HL-60 (cell line): ENCODE data around the gene PLSCR3.

ENCODE experiments used
- DNase-seq, 2 experiments: peaks; one replicate each; pipeline ENCODE4 v3.0.0-alpha.2; 2010 to 2020; ENCODE audit warnings: low read depth in 1 of 2, low spot score in 1 of 2
- H3K27ac ChIP-seq: fragments of 250-450 bp; sonication (Bioruptor Pico); replicated peaks from 2 replicates; pipeline ENCODE4 v1.5.1; 2020; ENCODE audit warnings: mild to moderate bottlenecking, moderate library complexity
- H3K27me3 ChIP-seq: fragments of 250-450 bp; sonication (Bioruptor Pico); 2 replicates; pipeline ENCODE4 v1.5.1; 2021; ENCODE audit warnings: mild to moderate bottlenecking, moderate library complexity; ENCODE audit not compliant: insufficient read depth, poor library complexity, severe bottlenecking
- H3K4me3 ChIP-seq: replicated peaks from 2 replicates; pipeline ENCODE4 v1.5.1; 2011; ENCODE audit warnings: mild to moderate bottlenecking, control low read depth, low read length; ENCODE audit not compliant: insufficient read depth
- GABPA ChIP-seq: IDR thresholded peaks from 2 replicates; pipeline ENCODE4 v1.6.1; 2012; ENCODE audit warnings: low read depth
- POLR2AphosphoS5 ChIP-seq: IDR thresholded peaks from 2 replicates; pipeline ENCODE4 v1.6.1; 2012; ENCODE audit warnings: low read depth
- SPI1 ChIP-seq: IDR thresholded peaks from 2 replicates; pipeline ENCODE4 v1.6.1; 2012; ENCODE audit warnings: low read depth, mild to moderate bottlenecking, borderline replicate concordance
- TF ChIP-seq, protein P1 (sequence below): IDR thresholded peaks from one replicate; pipeline ENCODE4 v1.5.1; 2011; ENCODE audit warnings: low read length, control low read depth, inconsistent platforms; ENCODE audit not compliant: insufficient read depth
- TF ChIP-seq, protein P2 (sequence below): IDR thresholded peaks from 2 replicates; pipeline ENCODE4 v1.6.1; 2012; ENCODE audit warnings: low read depth; ENCODE audit not compliant: insufficient replicate concordance

The PLSCR3 gene

DNA sequence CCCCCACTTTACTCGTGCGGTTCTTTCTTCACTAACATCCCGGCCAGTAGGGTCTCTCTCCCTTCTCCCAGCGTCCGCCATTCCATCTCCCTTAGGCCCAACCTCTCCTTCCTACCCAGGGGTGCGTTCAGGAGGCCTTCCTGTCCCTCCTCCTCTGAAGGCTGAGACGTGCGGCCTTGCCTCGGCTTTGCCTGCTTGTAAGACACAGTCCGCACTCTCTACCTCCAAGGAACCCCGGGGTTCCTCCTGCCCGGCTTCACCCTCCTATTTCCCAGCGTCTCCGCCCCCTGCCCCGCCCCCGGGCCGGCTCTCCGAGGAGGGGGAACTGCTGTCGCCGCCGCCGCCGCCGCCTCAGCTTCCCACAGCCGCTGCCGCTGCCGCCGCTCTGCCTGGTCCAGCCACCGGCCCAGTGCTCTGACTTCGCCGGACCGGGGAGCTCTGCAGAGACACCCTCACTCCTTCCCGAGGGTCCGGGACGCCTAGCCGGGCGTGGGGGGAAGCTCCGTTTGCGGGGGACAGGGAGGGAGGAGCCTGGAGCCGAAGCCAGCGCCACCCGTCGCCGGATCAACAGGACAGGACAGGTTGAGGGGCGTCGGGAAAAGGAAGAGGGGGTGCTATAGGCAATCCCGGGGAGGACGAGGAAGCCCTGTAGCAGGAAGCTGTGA lies 43.8 kb upstream of the PLSCR3 start:
- Histone ChIP-seq H3K27me3 (peaks cover 8% of the 10 kb centered on the region), H3K27ac (no peak overlapping the region), H3K4me3 (peak overlapping the region; percentile 17; the same call in 1 of the 2 replicates)
- DNase-seq: peak; percentile 26 to 60
- TF ChIP-seq, protein P1, sequence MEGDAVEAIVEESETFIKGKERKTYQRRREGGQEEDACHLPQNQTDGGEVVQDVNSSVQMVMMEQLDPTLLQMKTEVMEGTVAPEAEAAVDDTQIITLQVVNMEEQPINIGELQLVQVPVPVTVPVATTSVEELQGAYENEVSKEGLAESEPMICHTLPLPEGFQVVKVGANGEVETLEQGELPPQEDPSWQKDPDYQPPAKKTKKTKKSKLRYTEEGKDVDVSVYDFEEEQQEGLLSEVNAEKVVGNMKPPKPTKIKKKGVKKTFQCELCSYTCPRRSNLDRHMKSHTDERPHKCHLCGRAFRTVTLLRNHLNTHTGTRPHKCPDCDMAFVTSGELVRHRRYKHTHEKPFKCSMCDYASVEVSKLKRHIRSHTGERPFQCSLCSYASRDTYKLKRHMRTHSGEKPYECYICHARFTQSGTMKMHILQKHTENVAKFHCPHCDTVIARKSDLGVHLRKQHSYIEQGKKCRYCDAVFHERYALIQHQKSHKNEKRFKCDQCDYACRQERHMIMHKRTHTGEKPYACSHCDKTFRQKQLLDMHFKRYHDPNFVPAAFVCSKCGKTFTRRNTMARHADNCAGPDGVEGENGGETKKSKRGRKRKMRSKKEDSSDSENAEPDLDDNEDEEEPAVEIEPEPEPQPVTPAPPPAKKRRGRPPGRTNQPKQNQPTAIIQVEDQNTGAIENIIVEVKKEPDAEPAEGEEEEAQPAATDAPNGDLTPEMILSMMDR: no peak
- TF ChIP-seq GABPA (no peak), POLR2AphosphoS5 (no peak), SPI1 (no peak)
- TF ChIP-seq, protein P2, sequence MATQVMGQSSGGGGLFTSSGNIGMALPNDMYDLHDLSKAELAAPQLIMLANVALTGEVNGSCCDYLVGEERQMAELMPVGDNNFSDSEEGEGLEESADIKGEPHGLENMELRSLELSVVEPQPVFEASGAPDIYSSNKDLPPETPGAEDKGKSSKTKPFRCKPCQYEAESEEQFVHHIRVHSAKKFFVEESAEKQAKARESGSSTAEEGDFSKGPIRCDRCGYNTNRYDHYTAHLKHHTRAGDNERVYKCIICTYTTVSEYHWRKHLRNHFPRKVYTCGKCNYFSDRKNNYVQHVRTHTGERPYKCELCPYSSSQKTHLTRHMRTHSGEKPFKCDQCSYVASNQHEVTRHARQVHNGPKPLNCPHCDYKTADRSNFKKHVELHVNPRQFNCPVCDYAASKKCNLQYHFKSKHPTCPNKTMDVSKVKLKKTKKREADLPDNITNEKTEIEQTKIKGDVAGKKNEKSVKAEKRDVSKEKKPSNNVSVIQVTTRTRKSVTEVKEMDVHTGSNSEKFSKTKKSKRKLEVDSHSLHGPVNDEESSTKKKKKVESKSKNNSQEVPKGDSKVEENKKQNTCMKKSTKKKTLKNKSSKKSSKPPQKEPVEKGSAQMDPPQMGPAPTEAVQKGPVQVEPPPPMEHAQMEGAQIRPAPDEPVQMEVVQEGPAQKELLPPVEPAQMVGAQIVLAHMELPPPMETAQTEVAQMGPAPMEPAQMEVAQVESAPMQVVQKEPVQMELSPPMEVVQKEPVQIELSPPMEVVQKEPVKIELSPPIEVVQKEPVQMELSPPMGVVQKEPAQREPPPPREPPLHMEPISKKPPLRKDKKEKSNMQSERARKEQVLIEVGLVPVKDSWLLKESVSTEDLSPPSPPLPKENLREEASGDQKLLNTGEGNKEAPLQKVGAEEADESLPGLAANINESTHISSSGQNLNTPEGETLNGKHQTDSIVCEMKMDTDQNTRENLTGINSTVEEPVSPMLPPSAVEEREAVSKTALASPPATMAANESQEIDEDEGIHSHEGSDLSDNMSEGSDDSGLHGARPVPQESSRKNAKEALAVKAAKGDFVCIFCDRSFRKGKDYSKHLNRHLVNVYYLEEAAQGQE: no peak

DNA sequence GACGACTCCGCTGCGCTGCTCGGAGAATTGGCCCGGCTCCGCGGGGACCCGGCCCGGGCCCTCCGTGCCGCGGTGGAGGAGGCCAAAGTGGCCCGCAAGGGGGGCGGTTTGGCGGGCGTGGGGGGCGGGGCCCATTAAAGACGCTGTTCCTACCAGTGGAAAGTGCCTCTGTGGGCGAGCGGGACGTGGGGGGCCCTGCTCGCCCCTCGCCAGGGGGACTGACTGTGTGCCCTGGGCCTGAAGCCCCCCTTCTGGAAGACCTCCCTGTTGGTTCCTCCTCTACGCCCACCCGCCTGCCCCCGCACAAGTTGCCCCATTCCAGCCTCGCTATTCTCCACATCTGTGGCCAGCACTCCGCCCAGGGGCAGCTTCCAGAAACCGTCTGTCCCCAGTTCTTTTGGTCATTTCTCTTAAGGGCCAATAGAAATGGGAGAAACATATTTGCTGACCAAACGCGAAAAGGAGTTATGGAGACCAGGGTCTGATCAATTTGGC lies 43.1 kb upstream of the PLSCR3 start:
- TF ChIP-seq GABPA: no peak
- Histone ChIP-seq H3K27me3 (peaks cover 8% of the 10 kb centered on the region), H3K4me3 (peak overlapping the region; percentile 14; the same call in 1 of the 2 replicates), H3K27ac (no peak overlapping the region)
- DNase-seq: no peak

DNA sequence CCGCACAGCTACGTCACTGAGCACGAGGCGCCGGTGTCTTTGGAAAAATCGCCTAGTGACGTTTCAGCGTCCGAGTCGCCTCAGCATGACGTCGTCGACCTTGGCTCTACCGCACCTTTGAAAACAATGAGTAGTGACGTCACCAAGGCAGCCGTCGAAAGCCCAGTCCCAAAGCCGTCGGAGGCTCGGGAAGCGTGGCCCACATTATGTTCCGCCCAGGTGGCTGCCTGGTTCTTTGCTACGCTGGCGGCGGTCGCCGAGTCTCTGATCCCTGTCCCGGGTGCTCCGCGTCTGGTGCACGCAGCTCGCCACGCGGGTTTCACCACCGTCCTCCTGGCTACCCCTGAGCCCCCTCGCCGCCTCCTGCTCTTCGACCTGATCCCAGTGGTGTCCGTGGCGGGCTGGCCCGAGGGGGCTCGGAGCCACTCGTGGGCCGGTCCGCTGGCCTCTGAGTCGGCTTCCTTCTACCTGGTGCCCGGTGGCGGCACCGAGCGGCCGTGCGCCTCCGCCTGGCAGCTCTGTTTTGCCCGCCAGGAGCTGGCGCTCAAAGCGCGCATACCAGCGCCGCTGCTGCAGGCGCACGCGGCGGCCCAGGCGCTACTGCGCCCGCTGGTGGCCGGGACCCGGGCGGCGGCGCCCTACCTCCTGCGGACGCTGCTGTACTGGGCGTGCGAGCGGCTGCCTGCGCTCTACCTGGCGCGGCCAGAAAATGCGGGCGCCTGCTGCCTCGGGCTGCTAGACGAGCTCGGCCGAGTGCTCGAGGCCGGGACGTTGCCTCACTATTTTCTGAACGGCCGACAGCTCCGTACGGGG lies 42.4 kb upstream of the PLSCR3 start:
- peak; percentile 65 to 73 for DNase-seq
- peak overlapping the region; percentile 74 for H3K27ac ChIP-seq

More for the DNA sequence above, 42.4 kb upstream of the PLSCR3 start:
- H3K4me3 ChIP-seq: peak overlapping the region; percentile 25
- peaks cover 8% of the 10 kb centered on the region for H3K27me3 ChIP-seq
- TF ChIP-seq, protein P1: peak; percentile 43
- no peak; the same call in 1 of the 2 replicates for TF ChIP-seq POLR2AphosphoS5
- TF ChIP-seq, protein P2: no peak
